Trophoblast cell (in vitro differentiated cells and primary cell): ENCODE results near the gene ADARB2.

Source experiments
- DNase-seq, 2 donors: peaks; one replicate each; pipeline ENCODE4 v3.0.0-alpha.2; 2016
- H2AFZ ChIP-seq: 2 replicates; pipeline ENCODE4 v1.6.1; 2013; ENCODE audit warnings: low read length, moderate library complexity, mild to moderate bottlenecking; ENCODE audit not compliant: insufficient read depth, poor library complexity
- H2AK5ac ChIP-seq: 2 replicates; pipeline ENCODE4 v1.6.1; 2013; ENCODE audit warnings: mild to moderate bottlenecking, low read length
- H2BK120ac ChIP-seq: 2 replicates; pipeline ENCODE4 v1.6.1; 2013; ENCODE audit warnings: low read length, mild to moderate bottlenecking, moderate library complexity; ENCODE audit not compliant: insufficient read depth, poor library complexity
- H2BK12ac ChIP-seq: 2 replicates; pipeline ENCODE4 v1.6.1; 2013; ENCODE audit warnings: mild to moderate bottlenecking, low read length, moderate library complexity
- H2BK5ac ChIP-seq: 2 replicates; pipeline ENCODE4 v1.6.1; 2013; ENCODE audit warnings: low read length, low read depth, moderate library complexity, mild to moderate bottlenecking; ENCODE audit not compliant: poor library complexity
- H3K14ac ChIP-seq: 2 replicates; pipeline ENCODE4 v1.6.1; 2013; ENCODE audit warnings: mild to moderate bottlenecking, low read length
- H3K18ac ChIP-seq: 2 replicates; pipeline ENCODE4 v1.6.1; 2013; ENCODE audit warnings: mild to moderate bottlenecking, low read length
- H3K23ac ChIP-seq: 2 replicates; pipeline ENCODE4 v1.6.1; 2013; ENCODE audit warnings: low read length
- H3K27ac ChIP-seq: 2 replicates; pipeline ENCODE4 v1.5.1; 2013; ENCODE audit warnings: low read depth, mild to moderate bottlenecking, inconsistent platforms, low read length, moderate library complexity
- H3K27me3 ChIP-seq: 2 replicates; pipeline ENCODE4 v1.6.1; 2013; ENCODE audit warnings: inconsistent platforms, mild to moderate bottlenecking, low read length, moderate library complexity; ENCODE audit not compliant: insufficient read depth
- H3K36me3 ChIP-seq, 2 experiments: 1 replicate in 1 of 2; 2 replicates in 1 of 2; pipeline ENCODE4 v1.6.1; 2013; ENCODE audit warnings: low read length in 2 of 2, mild to moderate bottlenecking in 2 of 2, moderate library complexity in 1 of 2; ENCODE audit not compliant: insufficient read depth in 2 of 2, control insufficient read depth in 1 of 2
- H3K4ac ChIP-seq: 2 replicates; pipeline ENCODE4 v1.6.1; 2013; ENCODE audit warnings: low read depth, mild to moderate bottlenecking, low read length, moderate library complexity
- H3K4me1 ChIP-seq, 2 experiments: 1 replicate in 1 of 2; 2 replicates in 1 of 2; pipeline ENCODE4 v1.6.1; 2013; ENCODE audit warnings: low read length in 2 of 2, mild to moderate bottlenecking in 2 of 2, moderate library complexity in 1 of 2; ENCODE audit not compliant: insufficient read depth in 2 of 2, control insufficient read depth in 1 of 2
- H3K4me2 ChIP-seq: 2 replicates; pipeline ENCODE4 v1.6.1; 2013; ENCODE audit warnings: inconsistent platforms, mild to moderate bottlenecking, low read length, moderate library complexity
- H3K4me3 ChIP-seq: 2 replicates; pipeline ENCODE4 v1.5.1; 2013; ENCODE audit warnings: mild to moderate bottlenecking, low read depth, low read length, inconsistent platforms
- H3K79me1 ChIP-seq: one replicate; pipeline ENCODE4 v1.6.1; 2013; ENCODE audit warnings: low read length
- H3K79me2 ChIP-seq: 2 replicates; pipeline ENCODE4 v1.6.1; 2013; ENCODE audit warnings: low read length, mild to moderate bottlenecking; ENCODE audit not compliant: control insufficient read depth, insufficient read depth, poor library complexity
- H3K9ac ChIP-seq: 2 replicates; pipeline ENCODE4 v1.6.1; 2013; ENCODE audit warnings: mild to moderate bottlenecking, low read length
- H3K9me3 ChIP-seq: 2 replicates; pipeline ENCODE4 v1.6.1; 2013; ENCODE audit warnings: low read depth, mild to moderate bottlenecking, control low read depth, inconsistent platforms, low read length; ENCODE audit not compliant: insufficient read depth
- H4K12ac ChIP-seq: 2 replicates; pipeline ENCODE4 v1.6.1; 2013; ENCODE audit warnings: low read depth, mild to moderate bottlenecking, low read length, moderate library complexity
- H4K8ac ChIP-seq: 2 replicates; pipeline ENCODE4 v1.6.1; 2013; ENCODE audit warnings: low read depth, mild to moderate bottlenecking, low read length, moderate library complexity
- H4K91ac ChIP-seq: one replicate; pipeline ENCODE4 v1.6.1; 2013; ENCODE audit warnings: low read depth, mild to moderate bottlenecking, low read length, moderate library complexity
- WGBS: extraction: QIAGEN DNeasy Blood & Tissue Kit; methylation state at CpG from one replicate; pipeline ENCODE4 v1.1.7; 2013; ENCODE audit warnings: missing lambda C conversion rate; ENCODE audit not compliant: insufficient read length, insufficient coverage; ENCODE audit errors: extremely low coverage; 5-methylcytosine and 5-hydroxymethylcytosine counted together

ADARB2 gene

DNA sequence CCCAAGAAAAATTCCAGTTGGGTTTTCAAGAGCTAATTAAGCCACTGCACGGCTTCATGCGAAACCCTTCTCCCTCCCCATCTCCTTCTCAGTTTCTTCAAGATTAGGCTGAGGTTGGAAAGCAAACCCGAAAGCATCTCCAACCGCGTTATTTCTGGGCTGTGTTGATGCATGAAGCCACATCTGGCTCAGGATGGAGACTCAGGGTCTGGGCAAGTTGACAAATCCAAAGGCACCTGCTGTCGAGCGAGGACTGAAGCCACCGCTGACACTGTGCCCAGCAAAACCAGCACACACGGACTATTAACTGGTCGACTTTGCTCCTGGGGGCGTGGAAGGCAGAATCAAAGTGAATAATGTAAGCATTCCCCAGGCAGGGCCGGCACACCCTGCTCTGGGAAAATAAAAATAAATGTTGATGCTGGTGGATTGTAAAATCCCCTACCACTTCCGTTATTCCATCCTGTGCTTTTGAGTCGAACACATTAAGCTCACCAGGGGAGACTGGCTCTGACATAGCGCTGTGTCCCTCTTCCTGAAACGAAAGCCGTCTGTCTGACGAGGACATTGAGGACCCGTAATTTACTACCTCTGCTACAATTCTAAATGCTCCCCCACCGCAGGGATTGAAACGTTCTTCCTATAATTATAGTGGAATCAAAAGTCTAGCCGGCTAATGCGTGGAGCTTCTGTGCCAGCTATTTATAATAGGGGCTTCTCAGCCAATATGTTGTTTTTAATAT is 269.8 kb downstream of the ADARB2 start:
- Histone ChIP-seq H3K23ac (no peak overlapping the region), H3K79me1 (no peaks in the 10 kb centered on the region), H3K27me3 (no peaks in the 10 kb centered on the region), H2AK5ac (no peak overlapping the region), H4K8ac (no peak overlapping the region), H2BK120ac (no peak overlapping the region), H3K9ac (no peak overlapping the region), H3K4ac (no peak overlapping the region), H3K4me3 (no peak overlapping the region), H4K12ac (no peak overlapping the region), H3K9me3 (peaks cover 2% of the 10 kb centered on the region), H3K79me2 (no peaks in the 10 kb centered on the region), H3K18ac (no peak overlapping the region), H3K36me3 (no peaks in the 10 kb centered on the region), H3K4me1 (peaks cover 0 to 2% of the 10 kb centered on the region in 2 experiments), H2AFZ (no peak overlapping the region), H3K14ac (no peak overlapping the region), H2BK5ac (no peak overlapping the region), H2BK12ac (no peak overlapping the region), H3K4me2 (no peak overlapping the region), H4K91ac (no peak overlapping the region), H3K27ac (no peak overlapping the region)
- WGBS = no CpG with 5 or more reads among the region's 23 CpGs
- DNase-seq = no peak

DNA sequence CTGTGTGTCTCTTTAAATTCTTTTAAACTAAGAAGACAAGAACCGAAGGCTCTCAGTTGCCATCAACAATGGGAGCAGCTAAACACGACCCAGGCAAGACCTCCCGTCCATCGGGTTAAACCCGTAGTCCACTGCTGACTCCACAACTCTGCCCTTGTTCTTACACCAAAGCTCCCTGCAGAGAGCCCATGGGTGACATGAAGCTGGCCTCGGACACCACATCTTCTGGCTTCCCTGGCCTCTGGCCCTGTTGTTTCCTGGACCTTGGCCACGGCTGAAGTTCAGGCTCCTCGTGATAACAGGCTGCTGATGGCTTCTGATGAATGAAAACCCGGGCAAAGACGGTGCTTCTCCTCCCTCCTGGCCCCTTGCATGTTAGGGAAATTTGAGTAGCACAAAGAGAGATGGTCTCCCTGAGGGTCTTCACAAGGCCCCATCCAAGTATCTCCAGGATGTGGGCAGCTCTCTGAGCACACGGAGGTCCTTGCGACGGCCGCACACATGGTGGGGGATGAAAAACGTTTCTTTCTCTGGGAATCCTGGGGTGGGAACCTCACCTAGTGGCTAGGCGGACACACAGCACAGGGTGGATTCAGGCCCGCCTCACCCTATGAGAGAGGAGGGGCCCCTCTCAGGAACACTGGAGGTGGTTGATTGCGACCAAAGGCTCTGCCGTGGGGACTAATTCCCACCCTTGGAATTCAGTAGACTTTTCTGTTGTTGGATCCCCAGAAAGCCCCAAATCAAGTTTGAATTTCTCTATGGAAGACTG is 271.1 kb downstream of the ADARB2 start:
- no peaks in the 10 kb centered on the region for H3K36me3 ChIP-seq

DNA sequence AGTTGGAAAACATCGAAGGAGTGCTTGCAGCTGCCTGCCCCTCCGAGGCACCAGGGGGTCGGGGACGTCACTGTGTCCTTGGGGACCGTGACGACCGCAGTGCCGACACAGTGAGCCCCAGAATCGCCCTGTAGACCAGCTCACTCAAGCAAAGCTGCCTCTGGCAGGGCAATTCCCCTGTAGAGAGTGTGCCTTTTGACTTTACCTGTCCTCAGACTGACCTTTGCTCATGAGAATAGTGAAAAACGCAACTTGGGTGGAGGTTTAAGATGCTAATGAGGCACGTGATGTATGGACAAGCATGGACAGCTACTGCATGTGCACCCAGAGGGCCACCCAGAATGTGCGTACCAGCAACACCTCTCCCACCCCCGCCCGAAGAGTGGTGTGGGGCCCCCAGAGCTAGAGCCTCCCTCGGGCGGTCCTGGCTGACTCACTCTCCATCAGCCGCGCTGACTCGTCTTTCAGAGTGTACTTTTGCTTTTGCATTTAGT is 271.9 kb downstream of the ADARB2 start:
- no peak overlapping the region for H3K4me2 ChIP-seq
- no peak overlapping the region for H4K91ac ChIP-seq
- H3K9ac ChIP-seq = no peak overlapping the region

More for the DNA sequence above, 271.1 kb downstream of the ADARB2 start:
- no peaks in the 10 kb centered on the region for H3K9me3 ChIP-seq
- no peak overlapping the region for H3K18ac ChIP-seq
- H3K27ac ChIP-seq = no peak overlapping the region
- no peak overlapping the region for H4K8ac ChIP-seq
- no peak overlapping the region for H2BK12ac ChIP-seq
- no peaks in the 10 kb centered on the region for H3K27me3 ChIP-seq
- no peak overlapping the region for H4K12ac ChIP-seq
- no peak overlapping the region for H3K14ac ChIP-seq
- no peak overlapping the region for H3K9ac ChIP-seq
- H2AFZ ChIP-seq = no peak overlapping the region
- no CpG with 5 or more reads among the region's 19 CpGs for WGBS
- H2BK5ac ChIP-seq = no peak overlapping the region
- no peaks in the 10 kb centered on the region for H3K79me1 ChIP-seq
- DNase-seq = no peak
- H2AK5ac ChIP-seq = no peak overlapping the region
- H2BK120ac ChIP-seq = no peak overlapping the region
- H3K79me2 ChIP-seq = no peaks in the 10 kb centered on the region
- no peak overlapping the region for H4K91ac ChIP-seq
- H3K4me3 ChIP-seq = no peak overlapping the region
- peaks cover 0 to 2% of the 10 kb centered on the region in 2 experiments for H3K4me1 ChIP-seq
- H3K4me2 ChIP-seq = no peak overlapping the region
- H3K4ac ChIP-seq = no peak overlapping the region
- H3K23ac ChIP-seq = no peak overlapping the region

DNA sequence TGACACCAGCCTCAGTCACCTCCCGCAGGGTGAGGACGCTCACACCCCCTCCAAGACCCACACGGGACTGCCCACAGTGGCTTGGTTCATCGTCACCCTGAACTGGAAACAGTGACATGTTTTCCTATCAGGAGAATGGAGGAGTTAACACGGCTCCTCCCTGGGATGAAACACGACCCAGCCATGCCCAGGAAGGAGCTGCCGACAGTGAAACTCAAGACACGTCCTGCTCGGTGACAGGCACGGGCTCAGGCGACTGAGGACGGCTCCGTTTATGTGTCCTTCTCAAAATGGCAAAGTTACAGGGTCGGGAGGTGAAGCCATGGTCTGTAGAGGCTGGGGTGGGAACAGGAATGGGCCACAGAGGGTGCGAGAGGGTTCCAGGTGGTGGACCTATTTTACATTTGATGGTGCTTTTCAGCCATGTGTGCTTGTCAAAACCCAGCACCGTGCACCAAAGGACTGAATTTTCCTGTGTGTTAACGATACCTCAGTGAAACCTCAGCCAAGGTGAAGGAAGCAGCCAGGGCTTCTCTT is 272.4 kb downstream of the ADARB2 start:
- Histone ChIP-seq H3K4me3 (no peak overlapping the region), H3K79me1 (no peaks in the 10 kb centered on the region), H3K23ac (no peak overlapping the region), H3K9ac (no peak overlapping the region), H2BK12ac (no peak overlapping the region), H3K27me3 (no peaks in the 10 kb centered on the region), H2AK5ac (no peak overlapping the region), H4K12ac (no peak overlapping the region), H3K27ac (no peak overlapping the region), H3K4me2 (no peak overlapping the region), H4K91ac (no peak overlapping the region), H3K18ac (no peak overlapping the region), H3K9me3 (no peaks in the 10 kb centered on the region), H3K79me2 (no peaks in the 10 kb centered on the region), H3K14ac (no peak overlapping the region), H2BK5ac (no peak overlapping the region), H2AFZ (no peak overlapping the region), H2BK120ac (no peak overlapping the region), H4K8ac (no peak overlapping the region), H3K4ac (no peak overlapping the region), H3K4me1 (peaks cover 0 to 2% of the 10 kb centered on the region in 2 experiments), H3K36me3 (no peaks in the 10 kb centered on the region)
- no peak for DNase-seq
- WGBS = no CpG with 5 or more reads among the region's 17 CpGs

More for the DNA sequence above, 271.9 kb downstream of the ADARB2 start:
- Histone ChIP-seq H3K27me3 (no peaks in the 10 kb centered on the region), H3K36me3 (no peaks in the 10 kb centered on the region), H3K9me3 (no peaks in the 10 kb centered on the region), H2BK120ac (no peak overlapping the region), H2BK5ac (no peak overlapping the region), H3K14ac (no peak overlapping the region), H3K27ac (no peak overlapping the region), H2BK12ac (no peak overlapping the region), H3K79me1 (no peaks in the 10 kb centered on the region), H3K23ac (no peak overlapping the region), H2AK5ac (no peak overlapping the region), H3K4me1 (peaks cover 0 to 2% of the 10 kb centered on the region in 2 experiments), H3K79me2 (no peaks in the 10 kb centered on the region), H4K12ac (no peak overlapping the region), H3K4ac (no peak overlapping the region), H3K4me3 (no peak overlapping the region), H2AFZ (no peak overlapping the region), H4K8ac (no peak overlapping the region), H3K18ac (no peak overlapping the region)
- no peak for DNase-seq
- no CpG with 5 or more reads among the region's 19 CpGs for WGBS
